ENCODE measurements around the gene KCNH6. TPM values are rescaled to one million over a fixed set of nuclear protein-coding genes. Genes with fewer than 3 reads are reported as not detected.
A peak's percentile ranks its signal among the peaks of the same experiment; 100 is the strongest.

KCNH6 gene
- polyA plus RNA-seq, 1 of the 3 experiments (the other 2 are of a cell fraction): 0.15 TPM

- no peak for TF ChIP-seq REST (IDR thresholded peaks at IDR 0.05; ENCODE audit: low read depth, low read length)
- no peak for TF ChIP-seq GATA2 (CRISPR knock-in tag; IDR thresholded peaks at IDR 0.05)
- no peak for TF ChIP-seq FOXM1 (IDR thresholded peaks at IDR 0.05; ENCODE audit: low read depth)
These were observed 20.0 kb downstream of the KCNH6 start (continued) for GRCh38 chr17:63542942-63543821.

- Histone ChIP-seq H3K36me3 (replicated peaks in 1 of 2; ENCODE audit: control insufficient read depth in 1 of 2, insufficient read depth in 2 of 2, low read length in 1 of 2) (no peaks in the 10 kb centered on the region), H3K4me1 (ENCODE audit: control insufficient read depth in 1 of 2, insufficient read depth in 2 of 2, low read depth in 1 of 2, low read length in 1 of 2) (peaks cover 0 to 28% of the 10 kb centered on the region in 2 experiments; a peak in 1 of 4 replicates), H4K20me1 (ENCODE audit: insufficient read depth) (no peaks in the 10 kb centered on the region), H3K27ac (ENCODE audit: low read depth in 2 of 2, low read length in 1 of 2) (no peak overlapping the region; a peak in 1 of 4 replicates), H3K9ac (no peak overlapping the region), H3K79me2 (ENCODE audit: insufficient read depth) (peaks cover 5% of the 10 kb centered on the region; the same call in 1 of the 2 replicates), H3K4me2 (no peak overlapping the region), H2AFZ (ENCODE audit: low read depth) (no peak overlapping the region), H3K9me2 (no peaks in the 10 kb centered on the region), H3K9me3 (no peaks in the 10 kb centered on the region), H3K4me3 (ENCODE audit: low read depth in 2 of 2, low read length in 1 of 2) (no peak overlapping the region), H3F3A (replicated peaks; ENCODE audit: insufficient read depth) (peaks cover 4% of the 10 kb centered on the region), H3K27me3 (ENCODE audit: insufficient read depth) (peaks cover 4% of the 10 kb centered on the region; the same call in 1 of the 2 replicates)
- TF ChIP-seq RXRA (IDR thresholded peaks at IDR 0.05; ENCODE audit: borderline replicate concordance, low read depth) (no peak), CHD2 (IDR thresholded peaks at IDR 0.05; ENCODE audit: low read length, partially characterized antibody) (no peak), REST (IDR thresholded peaks at IDR 0.05; ENCODE audit: low read depth, low read length) (no peak), MXI1 (IDR thresholded peaks at IDR 0.05; ENCODE audit: low read depth, low read length) (no peak)
- peak; percentile 21 for DNase-seq
- POLR2A ChIA-PET: interaction anchor here (0.7 to 2.3 kb wide), 3 partner anchors 65 to 118 kb away, joined by 3 to 8 read pairs (median 3); no protein-coding TSS in a partner anchor
- CTCF ChIA-PET: interaction anchor here (0.8 to 4.5 kb wide), 14 partner anchors 9 to 119 kb away, joined by 3 to 28 read pairs (median 4); no protein-coding TSS in a partner anchor
These were observed 20.8 kb downstream of the KCNH6 start for GRCh38 chr17:63543822-63544420.

Measured in SK-N-SH (cell line).